ENCODE data around the gene NUP98.
"Not testable (repeated sequence)": the region's sequence is repeated elsewhere in the genome, so short reads cannot be mapped to it uniquely, and the experiment has no call there.

The NUP98 gene

DNA sequence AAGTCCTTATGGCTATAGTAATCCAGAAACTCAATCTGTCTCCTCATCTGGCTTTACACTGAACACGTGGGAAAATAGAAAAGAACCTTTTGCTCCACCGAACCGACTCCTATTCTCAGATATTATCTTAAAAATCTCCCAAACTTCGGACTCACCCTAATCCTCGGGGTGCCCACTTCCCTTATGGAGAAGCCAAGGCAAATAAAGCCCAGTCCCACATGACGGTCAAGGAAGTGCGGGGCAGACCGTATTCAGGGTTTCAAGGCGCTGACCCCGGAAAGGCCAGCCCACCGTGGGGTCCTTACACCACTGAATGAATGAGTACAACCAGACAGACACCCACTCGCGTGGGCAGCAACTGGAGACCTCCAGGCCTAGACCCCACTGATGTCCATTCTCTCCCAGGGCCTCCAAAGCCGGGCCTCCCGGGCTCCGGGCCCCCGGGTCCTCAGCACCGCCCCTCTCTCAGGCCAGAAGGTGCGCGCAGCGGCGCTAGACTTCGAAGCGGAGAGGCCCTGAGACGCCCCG lies 489 bp downstream of the NUP98 start:
- Histone ChIP-seq H3K4me3 (ENCODE audit: insufficient read length, low read depth) (peak overlapping the region; percentile 81), H3K9me3 (ENCODE audit: insufficient read depth, low read length) (no peaks in the 10 kb centered on the region), H3K9ac (ENCODE audit: insufficient read length, low read depth) (peak overlapping the region; percentile 99), H3K36me3 (ENCODE audit: insufficient read depth, insufficient read length, low read length) (peaks cover 44% of the 10 kb centered on the region), H3K27me3 (ENCODE audit: insufficient read depth, insufficient read length) (no peaks in the 10 kb centered on the region), H3K4me1 (ENCODE audit: insufficient read depth, insufficient read length) (no peaks in the 10 kb centered on the region)
- DNase-seq (ENCODE audit: low read depth, low spot score): no peak
- no peak for TF ChIP-seq ZNF274 (IDR thresholded peaks at IDR 0.05; ENCODE audit: low read depth, low read length)
- TF ChIP-seq YY1 (IDR thresholded peaks at IDR 0.05; ENCODE audit: insufficient read depth, insufficient read length): no peak
- no peak for TF ChIP-seq SUZ12 (IDR thresholded peaks at IDR 0.05; ENCODE audit: extremely low read depth, insufficient read depth, insufficient read length)

DNA sequence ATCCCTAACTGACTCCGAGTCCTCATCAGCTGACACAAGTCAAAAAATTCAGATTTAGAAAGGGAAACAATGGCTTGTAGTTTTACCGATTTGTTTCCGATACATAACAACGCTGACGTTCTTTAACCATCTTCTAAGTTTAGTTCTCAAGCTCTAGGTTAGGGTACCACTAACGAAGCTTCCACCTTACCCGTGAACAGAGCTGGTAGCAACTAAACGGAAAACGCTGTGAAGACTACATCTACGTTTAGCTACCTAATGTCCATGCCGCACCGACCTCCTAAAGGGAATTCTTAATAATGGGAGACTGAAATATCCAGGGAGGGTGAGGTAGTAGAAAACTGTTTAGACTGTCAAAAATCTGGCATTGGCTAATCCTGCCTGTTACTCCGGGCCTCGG lies 1.0 kb downstream of the NUP98 start:
- DNase-seq (ENCODE audit: low read depth, low spot score): no peak
- Histone ChIP-seq H3K9ac (ENCODE audit: insufficient read length, low read depth) (peak overlapping the region; percentile 99), H3K9me3 (ENCODE audit: insufficient read depth, low read length) (no peaks in the 10 kb centered on the region), H3K36me3 (ENCODE audit: insufficient read depth, insufficient read length, low read length) (peaks cover 45% of the 10 kb centered on the region), H3K4me1 (ENCODE audit: insufficient read depth, insufficient read length) (no peaks in the 10 kb centered on the region), H3K4me3 (ENCODE audit: insufficient read length, low read depth) (peak overlapping the region; percentile 81), H3K27me3 (ENCODE audit: insufficient read depth, insufficient read length) (no peaks in the 10 kb centered on the region)
- TF ChIP-seq YY1 (IDR thresholded peaks at IDR 0.05; ENCODE audit: insufficient read depth, insufficient read length) (no peak), SUZ12 (IDR thresholded peaks at IDR 0.05; ENCODE audit: extremely low read depth, insufficient read depth, insufficient read length) (no peak), ZNF274 (IDR thresholded peaks at IDR 0.05; ENCODE audit: low read depth, low read length) (no peak)

- no peak for DNase-seq (ENCODE audit: low read depth, low spot score)
- Histone ChIP-seq H3K9me3 (ENCODE audit: insufficient read depth, low read length) (no peaks in the 10 kb centered on the region), H3K4me1 (ENCODE audit: insufficient read depth, insufficient read length) (no peaks in the 10 kb centered on the region), H3K36me3 (ENCODE audit: insufficient read depth, insufficient read length, low read length) (peaks cover 49% of the 10 kb centered on the region), H3K4me3 (ENCODE audit: insufficient read length, low read depth) (peak overlapping the region; percentile 81), H3K9ac (ENCODE audit: insufficient read length, low read depth) (peak overlapping the region; percentile 99), H3K27me3 (ENCODE audit: insufficient read depth, insufficient read length) (no peaks in the 10 kb centered on the region)
- no peak for TF ChIP-seq SUZ12 (IDR thresholded peaks at IDR 0.05; ENCODE audit: extremely low read depth, insufficient read depth, insufficient read length)
- TF ChIP-seq ZNF274 (IDR thresholded peaks at IDR 0.05; ENCODE audit: low read depth, low read length): no peak
- TF ChIP-seq YY1 (IDR thresholded peaks at IDR 0.05; ENCODE audit: insufficient read depth, insufficient read length): no peak
Measured at GRCh38 chr11:3796002-3796311, 1.4 kb downstream of the NUP98 start.

GRCh38 chr11:3795131-3796001 lies 2.0 kb downstream of the NUP98 start:
- Histone ChIP-seq H3K4me1 (ENCODE audit: insufficient read depth, insufficient read length) (no peaks in the 10 kb centered on the region), H3K27me3 (ENCODE audit: insufficient read depth, insufficient read length) (no peaks in the 10 kb centered on the region), H3K9ac (ENCODE audit: insufficient read length, low read depth) (peak overlapping the region; percentile 11), H3K36me3 (ENCODE audit: insufficient read depth, insufficient read length, low read length) (peaks cover 55% of the 10 kb centered on the region), H3K9me3 (ENCODE audit: insufficient read depth, low read length) (no peaks in the 10 kb centered on the region), H3K4me3 (ENCODE audit: insufficient read length, low read depth) (peak overlapping the region; percentile 81)
- DNase-seq (ENCODE audit: low read depth, low spot score): no peak
- no peak for TF ChIP-seq ZNF274 (IDR thresholded peaks at IDR 0.05; ENCODE audit: low read depth, low read length)
- TF ChIP-seq SUZ12 (IDR thresholded peaks at IDR 0.05; ENCODE audit: extremely low read depth, insufficient read depth, insufficient read length): no peak
- TF ChIP-seq YY1 (IDR thresholded peaks at IDR 0.05; ENCODE audit: insufficient read depth, insufficient read length): no peak

DNA sequence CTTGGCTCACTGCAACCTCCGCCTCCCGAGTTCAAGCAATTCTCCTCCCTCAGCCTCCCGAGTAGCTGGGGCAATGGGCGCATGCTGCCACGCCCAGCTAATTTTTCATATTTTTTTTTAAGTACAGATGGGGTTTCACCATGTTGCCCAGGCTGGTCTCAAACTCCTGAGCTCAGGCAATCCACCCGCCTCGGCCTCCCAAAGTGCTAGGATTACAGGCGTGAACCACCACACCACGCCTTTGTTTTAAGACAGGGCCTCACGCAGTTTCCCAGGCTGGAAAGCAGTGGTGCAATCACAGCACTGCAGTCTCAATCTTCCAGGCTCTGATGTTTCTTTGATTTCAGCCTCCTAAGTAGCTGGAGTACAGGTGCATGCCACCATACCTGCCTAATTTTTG lies 3.0 kb downstream of the NUP98 start:
- not testable (repeated sequence) for H3K4me1 ChIP-seq (ENCODE audit: insufficient read depth, insufficient read length); H3K27me3 ChIP-seq (ENCODE audit: insufficient read depth, insufficient read length); DNase-seq (ENCODE audit: low read depth, low spot score); H3K4me3 ChIP-seq (ENCODE audit: insufficient read length, low read depth); H3K9ac ChIP-seq (ENCODE audit: insufficient read length, low read depth); H3K9me3 ChIP-seq (ENCODE audit: insufficient read depth, low read length)
- H3K36me3 ChIP-seq (ENCODE audit: insufficient read depth, insufficient read length, low read length): peaks cover 61% of the 10 kb centered on the region

DNA sequence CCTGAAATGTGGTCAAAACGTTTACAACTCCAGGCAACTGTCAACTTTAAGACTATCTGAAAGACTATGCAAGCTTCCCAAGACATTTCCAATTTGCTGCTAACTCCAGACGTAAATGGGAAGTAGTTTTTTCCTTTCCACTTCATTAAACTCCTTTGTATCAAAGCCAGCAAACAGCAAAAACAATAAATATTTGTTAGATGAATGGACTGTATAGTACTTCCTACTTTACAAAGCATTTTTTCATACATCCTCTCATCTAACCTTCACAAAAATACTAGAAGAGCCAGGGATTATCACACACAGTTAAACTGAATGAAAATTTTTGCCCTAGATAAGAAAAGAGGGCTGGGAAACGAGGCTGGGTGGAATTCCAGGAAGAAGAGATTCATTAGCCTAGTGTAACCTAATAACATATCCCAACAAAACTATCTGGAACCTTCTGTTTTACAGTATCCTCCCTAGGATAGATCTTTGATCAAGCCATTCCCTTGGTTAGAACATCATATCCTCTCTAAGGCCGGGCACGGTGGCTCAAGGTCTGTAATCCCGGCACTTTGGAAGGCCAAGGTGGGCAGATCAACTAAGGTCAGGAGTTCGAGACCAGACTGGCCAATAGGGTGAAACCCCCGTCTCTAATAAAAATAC lies 10.4 kb downstream of the NUP98 start:
- no peak for TF ChIP-seq YY1 (IDR thresholded peaks at IDR 0.05; ENCODE audit: insufficient read depth, insufficient read length)
- no peak for TF ChIP-seq ZNF274 (IDR thresholded peaks at IDR 0.05; ENCODE audit: low read depth, low read length)
- no peak for TF ChIP-seq SUZ12 (IDR thresholded peaks at IDR 0.05; ENCODE audit: extremely low read depth, insufficient read depth, insufficient read length)
- Histone ChIP-seq H3K4me1 (ENCODE audit: insufficient read depth, insufficient read length) (no peaks in the 10 kb centered on the region), H3K27me3 (ENCODE audit: insufficient read depth, insufficient read length) (no peaks in the 10 kb centered on the region), H3K36me3 (ENCODE audit: insufficient read depth, insufficient read length, low read length) (peaks cover 65% of the 10 kb centered on the region), H3K9ac (ENCODE audit: insufficient read length, low read depth) (no peak overlapping the region), H3K4me3 (ENCODE audit: insufficient read length, low read depth) (no peak overlapping the region), H3K9me3 (ENCODE audit: insufficient read depth, low read length) (no peaks in the 10 kb centered on the region)
- DNase-seq (ENCODE audit: low read depth, low spot score): no peak

DNA sequence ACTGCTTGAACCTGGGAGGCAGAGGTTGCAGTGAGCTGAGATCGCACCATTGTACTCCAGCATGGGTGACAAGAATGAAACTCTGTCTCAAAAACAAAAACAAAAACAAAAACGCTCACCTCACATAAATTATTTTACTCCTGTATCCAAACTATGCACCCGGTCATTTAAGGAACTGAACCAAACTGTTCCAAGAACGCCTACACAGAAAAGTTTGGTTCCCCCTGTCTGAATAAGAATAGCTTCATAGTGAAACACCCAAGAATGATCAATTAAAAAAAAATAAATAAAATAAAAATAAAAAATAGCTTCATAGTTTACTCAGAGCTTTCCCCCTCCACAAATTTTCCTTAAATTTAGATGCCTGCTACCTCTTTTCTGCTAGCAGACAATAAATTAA lies 13.7 kb downstream of the NUP98 start:
- Histone ChIP-seq H3K27me3 (ENCODE audit: insufficient read depth, insufficient read length) (no peaks in the 10 kb centered on the region), H3K9ac (ENCODE audit: insufficient read length, low read depth) (no peak overlapping the region), H3K4me1 (ENCODE audit: insufficient read depth, insufficient read length) (no peaks in the 10 kb centered on the region), H3K9me3 (ENCODE audit: insufficient read depth, low read length) (no peaks in the 10 kb centered on the region), H3K4me3 (ENCODE audit: insufficient read length, low read depth) (no peak overlapping the region), H3K36me3 (ENCODE audit: insufficient read depth, insufficient read length, low read length) (peaks cover 75% of the 10 kb centered on the region)
- TF ChIP-seq ZNF274 (IDR thresholded peaks at IDR 0.05; ENCODE audit: low read depth, low read length): no peak
- TF ChIP-seq SUZ12 (IDR thresholded peaks at IDR 0.05; ENCODE audit: extremely low read depth, insufficient read depth, insufficient read length): no peak
- TF ChIP-seq YY1 (IDR thresholded peaks at IDR 0.05; ENCODE audit: insufficient read depth, insufficient read length): no peak
- DNase-seq (ENCODE audit: low read depth, low spot score): no peak
